K562 (cell line): ENCODE measurements around the gene NABP2. TPM values are rescaled to one million over a fixed set of nuclear protein-coding genes. Genes with fewer than 3 reads are reported as not detected.
A peak's percentile ranks its signal among the peaks of the same experiment; 100 is the strongest.

Experiments
- CHD4 ChIP-seq: fragments of 200-600 bp; sonication (generic); IDR thresholded peaks from 3 replicates; pipeline ENCODE4 v1.6.1; 2012; ENCODE audit warnings: low read depth, mild to moderate bottlenecking, mixed read lengths, low read length, inconsistent platforms; ENCODE audit not compliant: insufficient read depth, insufficient replicate concordance, poor library complexity, severe bottlenecking
- E2F6 ChIP-seq, 2 experiments: IDR thresholded peaks; 2 replicates each; pipeline ENCODE4 v1.6.1; 2011; ENCODE audit warnings: borderline replicate concordance in 1 of 2, control low read depth in 1 of 2, low read depth in 1 of 2, low read length in 1 of 2, mild to moderate bottlenecking in 1 of 2, mixed read lengths in 1 of 2, moderate library complexity in 1 of 2; ENCODE audit not compliant: insufficient read depth in 1 of 2, insufficient read length in 1 of 2, poor library complexity in 1 of 2, severe bottlenecking in 1 of 2; ENCODE audit errors: extremely low read depth in 1 of 2
- ETV6 ChIP-seq, 3 experiments: fragments of 150-350 bp in 1 of 3; sonication (generic) in 1 of 3; formaldehyde crosslinking in 1 of 3; IDR thresholded peaks; 2 replicates each; pipeline versions ENCODE4 v1.6.1 to v1.8.0; 2014 to 2022; ENCODE audit warnings: borderline replicate concordance in 2 of 3, low read depth in 2 of 3, antibody characterized with exemption in 1 of 3, low read length in 1 of 3, mild to moderate bottlenecking in 1 of 3, missing genetic modification reagents in 1 of 3
- HDAC8 ChIP-seq: fragments of 450-650 bp; IDR thresholded peaks from 2 replicates; pipeline ENCODE4 v1.6.1; 2016; ENCODE audit warnings: mild to moderate bottlenecking, missing genetic modification characterization, moderate library complexity, missing compliant biosample characterization
- KHSRP ChIP-seq: fragments of 450-650 bp; IDR thresholded peaks from 2 replicates; pipeline ENCODE4 v1.6.1; 2017
- MAFF ChIP-seq: IDR thresholded peaks from 2 replicates; pipeline ENCODE4 v1.6.1; 2012; ENCODE audit warnings: low read length, improper control_type of control experiment
- MXI1 ChIP-seq: IDR thresholded peaks from 2 replicates; pipeline ENCODE4 v1.6.1; 2011; ENCODE audit warnings: low read depth, mild to moderate bottlenecking, improper control_type of control experiment, low read length
- NCOR1 ChIP-seq: fragments of 450-650 bp; IDR thresholded peaks from 2 replicates; pipeline ENCODE4 v1.6.1; 2016; ENCODE audit warnings: mild to moderate bottlenecking, moderate library complexity
- RNF219 ChIP-seq: fragments of 250-450 bp; sonication (Bioruptor Pico); IDR thresholded peaks from 2 replicates; pipeline ENCODE4 v1.5.0; 2022; ENCODE audit warnings: mild to moderate bottlenecking
- SMAD4 ChIP-seq: fragments of 250-450 bp; sonication (Bioruptor Pico); conservative IDR thresholded peaks from 2 replicates; pipeline ENCODE4 v1.8.0; 2021; ENCODE audit warnings: inconsistent platforms, mild to moderate bottlenecking, moderate library complexity
- SNRNP70 ChIP-seq: fragments of 200-400 bp; formaldehyde crosslinking; optimal IDR thresholded peaks from 2 replicates; pipeline ENCODE3; 2017; ENCODE audit warnings: low read depth, low read length
- SRSF3 ChIP-seq: fragments of 200-400 bp; formaldehyde crosslinking; IDR thresholded peaks from 2 replicates; pipeline ENCODE4 v1.6.1; 2016; ENCODE audit warnings: mild to moderate bottlenecking, low read length, moderate library complexity; ENCODE audit not compliant: insufficient read depth
- TRIM24 ChIP-seq, 2 experiments: fragments of 450-650 bp; IDR thresholded peaks; 2 replicates each; pipeline ENCODE4 v1.6.1; 2016
- TSC22D4 ChIP-seq: fragments of 450-650 bp; IDR thresholded peaks from 2 replicates; pipeline ENCODE4 v1.6.1; 2016; ENCODE audit warnings: missing genetic modification characterization, missing biosample characterization, control low read depth
- ZEB2 ChIP-seq: fragments of 450-650 bp; IDR thresholded peaks from 2 replicates; pipeline ENCODE4 v1.6.1; 2016
- ZHX1 ChIP-seq: fragments of 150-350 bp; conservative IDR thresholded peaks from 2 replicates; pipeline ENCODE4 v1.6.1; 2014; ENCODE audit warnings: low read length
- ZNF583 ChIP-seq: fragments of 250-450 bp; sonication (Bioruptor Pico); IDR thresholded peaks from 2 replicates; pipeline ENCODE4 v1.4.0; 2020
- ZNF699 ChIP-seq: fragments of 250-450 bp; sonication (Bioruptor Pico); IDR thresholded peaks from 2 replicates; pipeline ENCODE4 v1.8.0; 2021; ENCODE audit warnings: mild to moderate bottlenecking, moderate library complexity; ENCODE audit not compliant: insufficient replicate concordance
- polyA plus RNA-seq, 8 experiments: library from polyadenylated mRNA; depleted of rRNA in 4 of 8; stranded (reverse) in 5 of 8; unstranded in 3 of 8; fragments of >200 nt; fragmentation: Nextera tagmentation in 2 of 8; fragmentation: Illumina TruSeq in 1 of 8; extraction: Ambion mirVana in 2 of 8; extraction: Trizol in 1 of 8; gene quantifications; 2 replicates each; pipeline versions ENCODE4 v1.2.1 to v1.2.3, GENCODE V29; 2011 to 2014; ENCODE audit warnings: inconsistent platforms in 1 of 8, missing spikeins in 1 of 8
- total RNA-seq, 7 experiments: library from RNA; depleted of rRNA in 6 of 7; stranded (reverse); fragments of >200 nt in 6 of 7; fragmentation: Illumina TruSeq in 2 of 7; extraction: Trizol in 2 of 7; gene quantifications; 2 replicates each; pipeline versions ENCODE4 v1.2.1 to v1.2.3, GENCODE V29; 2011 to 2021; ENCODE audit warnings: low replicate concordance in 1 of 7
- TF ChIP-seq, protein P1 (sequence below): fragments of 450-650 bp; IDR thresholded peaks from 2 replicates; pipeline ENCODE4 v1.6.1; 2017; ENCODE audit warnings: antibody characterized with exemption

NABP2 gene
- total and polyA plus RNA-seq, 9 of the 15 experiments (the other 6 are each of a cell fraction or from before 2014, with no cell fraction given): 11.3 to 60.6 (median 43.5) TPM

DNA sequence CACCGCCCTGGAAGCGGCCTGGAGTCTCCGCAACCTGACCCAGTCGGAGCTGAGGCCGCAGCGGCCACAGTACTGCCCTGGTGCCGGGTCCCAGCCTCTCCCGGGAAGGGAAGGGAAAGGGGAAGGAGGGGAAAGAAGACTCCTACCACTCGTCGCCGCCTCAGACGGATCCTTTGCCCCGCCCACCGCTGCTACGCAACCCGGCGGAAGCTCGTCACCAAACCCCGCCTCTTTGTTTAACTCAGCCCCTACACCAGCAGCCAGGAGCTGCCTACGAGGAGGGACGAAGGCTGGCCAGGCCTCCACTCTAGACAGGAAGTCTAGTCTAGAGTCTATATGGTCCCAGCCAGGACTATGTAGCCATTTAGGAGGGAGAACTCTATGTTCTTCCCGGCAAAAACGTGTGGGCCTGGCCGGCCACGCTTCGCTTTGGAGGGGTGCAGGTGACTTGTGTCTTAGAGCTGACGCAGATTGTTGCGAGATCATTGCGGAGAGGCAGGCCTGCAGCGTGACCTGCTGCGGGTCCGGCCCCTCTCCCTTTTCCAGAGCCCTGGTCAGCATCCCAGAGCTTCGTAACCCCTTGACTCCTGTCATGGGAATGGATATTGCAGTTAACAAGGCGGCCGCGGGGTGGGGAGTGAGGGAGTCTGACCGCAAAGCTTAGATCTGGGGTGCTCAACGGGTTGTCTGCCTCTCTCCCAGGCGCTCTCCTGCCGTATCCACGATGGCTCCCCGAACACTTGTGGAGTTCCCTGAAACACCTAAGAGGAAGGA is 2.2 kb upstream of the NABP2 start, which contains the start of gene RNF41 (continued):
- TF ChIP-seq, protein P1, sequence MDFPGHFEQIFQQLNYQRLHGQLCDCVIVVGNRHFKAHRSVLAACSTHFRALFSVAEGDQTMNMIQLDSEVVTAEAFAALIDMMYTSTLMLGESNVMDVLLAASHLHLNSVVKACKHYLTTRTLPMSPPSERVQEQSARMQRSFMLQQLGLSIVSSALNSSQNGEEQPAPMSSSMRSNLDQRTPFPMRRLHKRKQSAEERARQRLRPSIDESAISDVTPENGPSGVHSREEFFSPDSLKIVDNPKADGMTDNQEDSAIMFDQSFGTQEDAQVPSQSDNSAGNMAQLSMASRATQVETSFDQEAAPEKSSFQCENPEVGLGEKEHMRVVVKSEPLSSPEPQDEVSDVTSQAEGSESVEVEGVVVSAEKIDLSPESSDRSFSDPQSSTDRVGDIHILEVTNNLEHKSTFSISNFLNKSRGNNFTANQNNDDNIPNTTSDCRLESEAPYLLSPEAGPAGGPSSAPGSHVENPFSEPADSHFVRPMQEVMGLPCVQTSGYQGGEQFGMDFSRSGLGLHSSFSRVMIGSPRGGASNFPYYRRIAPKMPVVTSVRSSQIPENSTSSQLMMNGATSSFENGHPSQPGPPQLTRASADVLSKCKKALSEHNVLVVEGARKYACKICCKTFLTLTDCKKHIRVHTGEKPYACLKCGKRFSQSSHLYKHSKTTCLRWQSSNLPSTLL: no peak
- TF ChIP-seq SMAD4 (CRISPR knock-in tag) (peak; percentile 92), MAFF (no peak), ETV6 (IDR thresholded peaks at IDR 0.05; ENCODE audit: borderline replicate concordance in 1 of 2, low read depth in 2 of 2, low read length in 1 of 2) (no peak), ETV6 (CRISPR knock-in tag; IDR thresholded peaks at IDR 0.05; ENCODE audit: borderline replicate concordance) (no peak), SNRNP70 (no peak), E2F6 (IDR thresholded peaks at IDR 0.05; ENCODE audit: borderline replicate concordance in 1 of 2, extremely low read depth in 1 of 2, insufficient read depth in 1 of 2, insufficient read length in 1 of 2, low read depth in 1 of 2, low read length in 1 of 2, poor library complexity in 1 of 2, severe bottlenecking in 1 of 2) (peak; percentile 41 to 61), TRIM24 (IDR thresholded peaks at IDR 0.05) (no peak), TSC22D4 (tag) (no peak), MXI1 (no peak), KHSRP (no peak), RNF219 (CRISPR knock-in tag) (0 out of 2 replicates have a peak, but pooled peaks have one; percentile 31), SRSF3 (no peak), CHD4 (no peak), NCOR1 (no peak), ZNF583 (CRISPR knock-in tag) (no peak), ZEB2 (no peak), ZNF699 (CRISPR knock-in tag) (no peak), ZHX1 (no peak), HDAC8 (no peak)
